Activated T-cell treated with anti-CD3 and anti-CD28 coated beads for 48 hours (primary cell): ENCODE data around the gene EGFL7.
"Not testable (repeated sequence)": the region's sequence is repeated elsewhere in the genome, so short reads cannot be mapped to it uniquely, and the experiment has no call there.

Experiments
- DNase-seq: peaks from one replicate; pipeline ENCODE4 v3.0.0-alpha.2; 2020; ENCODE audit warnings: low read depth

The EGFL7 gene

GRCh38 chr9:136624184-136624951, 38.3 kb upstream of the EGFL7 start:
- no peak for DNase-seq

- DNase-seq = no peak
These were observed 37.3 kb upstream of the EGFL7 start for GRCh38 chr9:136625101-136626065.

- DNase-seq = no peak
These were observed 36.5 kb upstream of the EGFL7 start for GRCh38 chr9:136626066-136626725.

GRCh38 chr9:136626740-136627642, 35.7 kb upstream of the EGFL7 start:
- no peak for DNase-seq

GRCh38 chr9:136627703-136628102, 35.0 kb upstream of the EGFL7 start:
- DNase-seq = no peak

- no peak for DNase-seq
These were observed 34.4 kb upstream of the EGFL7 start for GRCh38 chr9:136628268-136628667.

GRCh38 chr9:136629001-136629878, 33.5 kb upstream of the EGFL7 start:
- DNase-seq = no peak

GRCh38 chr9:136629879-136630661, 32.6 kb upstream of the EGFL7 start:
- DNase-seq = peak; percentile 58

- no peak for DNase-seq
These were observed 32.1 kb upstream of the EGFL7 start for GRCh38 chr9:136630662-136630992.

- peak; percentile 64 for DNase-seq
These were observed 31.4 kb upstream of the EGFL7 start for GRCh38 chr9:136631038-136632000.

GRCh38 chr9:136632072-136632471, 30.6 kb upstream of the EGFL7 start:
- not testable (repeated sequence) for DNase-seq

- DNase-seq = not testable (repeated sequence)
These were observed 30.1 kb upstream of the EGFL7 start for GRCh38 chr9:136632491-136633106.

- DNase-seq = no peak
These were observed 27.8 kb upstream of the EGFL7 start for GRCh38 chr9:136634904-136635303.

GRCh38 chr9:136640171-136641111, 22.3 kb upstream of the EGFL7 start:
- no peak for DNase-seq

- no peak for DNase-seq
These were observed 20.2 kb upstream of the EGFL7 start for GRCh38 chr9:136642439-136642921.

- DNase-seq = no peak
These were observed 18.9 kb upstream of the EGFL7 start for GRCh38 chr9:136643596-136644342.
